Hindlimb muscle (tissue), 1 donor: ENCODE results near the gene PPP1R8. TPM values are rescaled to one million over a fixed set of nuclear protein-coding genes. Genes with fewer than 3 reads are reported as not detected.

Source experiments
- polyA plus RNA-seq: library from polyadenylated mRNA; unstranded; fragments of 120-200 nt; gene quantifications from one replicate; pipeline ENCODE4 v1.2.1, GENCODE V29; 2013; ENCODE audit not compliant: insufficient read length

PPP1R8 gene
- polyA plus RNA-seq, 1 donor = 30.9 TPM

Other genes starting within 250 kb of the PPP1R8 start
- 128 TPM for gene AHDC1, start 226.6 kb upstream of the PPP1R8 start, polyA plus RNA-seq
- 2.4 TPM for gene FGR, start 195.6 kb upstream of the PPP1R8 start, polyA plus RNA-seq
- gene IFI6, start 158.6 kb upstream of the PPP1R8 start, polyA plus RNA-seq = 99.0 TPM
- gene FAM76A, start 104.8 kb upstream of the PPP1R8 start, polyA plus RNA-seq = 27.9 TPM
- gene STX12, start 57.6 kb upstream of the PPP1R8 start, polyA plus RNA-seq = 29.0 TPM
- gene THEMIS2, start 41.8 kb downstream of the PPP1R8 start, polyA plus RNA-seq = 3.0 TPM
- gene RPA2, start 83.8 kb downstream of the PPP1R8 start, polyA plus RNA-seq = 57.4 TPM
- 0.14 TPM for gene SMPDL3B, start 104.2 kb downstream of the PPP1R8 start, polyA plus RNA-seq
- 9.4 TPM for gene XKR8, start 129.2 kb downstream of the PPP1R8 start, polyA plus RNA-seq